ENCODE results near the gene KDM8. TPM values are rescaled to one million over a fixed set of nuclear protein-coding genes. Genes with fewer than 3 reads are reported as not detected.

The KDM8 gene
- total RNA-seq, 2 experiments from 2014 or later = 14.8 to 18.2 TPM

GRCh38 chr16:27209591-27209990, 6.3 kb downstream of the KDM8 start:
- no peak for DNase-seq
- no peak for ATAC-seq
- Mint-ChIP-seq H3K36me3 (peaks cover 4% of the 10 kb centered on the region), H3K4me3 (no peak overlapping the region), H3K9me3 (ENCODE audit: low read depth) (no peaks in the 10 kb centered on the region), H3K27me3 (no peaks in the 10 kb centered on the region), H3K27ac (no peak overlapping the region), H3K4me1 (peaks cover 12% of the 10 kb centered on the region)
- CTCF ChIA-PET = interaction anchor here (1.2 to 1.6 kb wide), 4 partner anchors 21 to 54 kb away, joined by 3 to 6 read pairs (median 4); no protein-coding TSS in a partner anchor

DNA sequence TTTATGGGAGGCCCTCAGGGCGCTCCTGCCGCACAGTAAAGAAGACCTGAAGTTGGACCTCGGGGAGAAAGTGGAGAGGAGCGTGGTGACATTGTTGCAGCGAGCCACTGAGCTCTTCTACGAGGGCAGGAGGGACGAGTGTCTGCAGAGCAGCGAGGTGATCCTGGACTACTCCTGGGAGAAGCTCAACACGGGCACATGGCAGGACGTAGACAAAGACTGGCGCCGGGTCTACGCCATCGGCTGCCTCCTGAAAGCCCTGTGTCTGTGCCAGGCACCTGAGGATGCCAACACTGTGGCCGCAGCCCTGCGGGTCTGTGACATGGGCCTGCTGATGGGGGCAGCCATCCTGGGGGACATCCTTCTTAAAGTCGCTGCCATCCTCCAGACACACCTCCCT, 6.8 kb downstream of the KDM8 start:
- CTCF ChIA-PET = interaction anchor here (1.2 to 1.6 kb wide), 4 partner anchors 20 to 55 kb away, joined by 3 to 6 read pairs (median 4); no protein-coding TSS in a partner anchor
- H3K27ac Mint-ChIP-seq = no peak overlapping the region
- no peaks in the 10 kb centered on the region for H3K9me3 Mint-ChIP-seq (ENCODE audit: low read depth)
- no peaks in the 10 kb centered on the region for H3K27me3 Mint-ChIP-seq
- H3K36me3 Mint-ChIP-seq = peaks cover 5% of the 10 kb centered on the region
- peaks cover 9% of the 10 kb centered on the region for H3K4me1 Mint-ChIP-seq
- DNase-seq (no peak), ATAC-seq (no peak)
- no peak overlapping the region for H3K4me3 Mint-ChIP-seq

DNA sequence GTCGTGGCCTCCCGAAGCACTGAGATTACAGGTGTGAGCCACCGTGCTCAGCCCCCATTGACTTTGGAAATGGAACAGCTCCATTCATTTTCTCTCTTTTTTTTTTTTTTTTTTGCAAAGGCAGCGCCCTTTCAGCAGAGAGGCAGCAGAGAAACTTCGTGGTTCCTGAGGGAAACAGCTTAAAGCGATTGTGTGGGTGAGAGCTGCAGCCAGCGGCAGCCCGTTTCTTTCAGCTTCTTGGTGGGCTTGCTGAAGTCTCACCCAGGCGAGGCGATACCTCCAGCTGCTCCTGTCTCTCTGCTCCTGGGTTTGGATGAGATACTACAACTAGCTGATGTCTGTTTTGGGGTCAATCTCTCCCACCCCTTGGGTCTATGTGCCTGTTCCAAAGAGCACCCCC, 7.7 kb downstream of the KDM8 start:
- CTCF ChIA-PET = interaction anchor here (0.9 to 1.6 kb wide), 3 partner anchors 31 to 216 kb away, joined by 3 read pairs; no protein-coding TSS in a partner anchor
- peaks cover 4% of the 10 kb centered on the region for H3K36me3 Mint-ChIP-seq
- H3K4me3 Mint-ChIP-seq = no peak overlapping the region
- H3K27me3 Mint-ChIP-seq = no peaks in the 10 kb centered on the region
- H3K9me3 Mint-ChIP-seq (ENCODE audit: low read depth) = no peaks in the 10 kb centered on the region
- no peak for DNase-seq
- no peak for ATAC-seq
- peak overlapping the region; percentile 36 for H3K27ac Mint-ChIP-seq
- H3K4me1 Mint-ChIP-seq = peaks cover 6% of the 10 kb centered on the region

- CTCF ChIA-PET = interaction anchor here (3.3 kb wide), 1 partner anchor 35 kb away, joined by 11 read pairs; no protein-coding TSS in a partner anchor
- H3K27ac Mint-ChIP-seq = no peak overlapping the region
- H3K27me3 Mint-ChIP-seq = no peaks in the 10 kb centered on the region
- H3K36me3 Mint-ChIP-seq = peaks cover 3% of the 10 kb centered on the region
- DNase-seq = no peak
- H3K4me1 Mint-ChIP-seq = peaks cover 6% of the 10 kb centered on the region
- no peaks in the 10 kb centered on the region for H3K9me3 Mint-ChIP-seq (ENCODE audit: low read depth)
- no peak overlapping the region for H3K4me3 Mint-ChIP-seq
- no peak for ATAC-seq
These were observed 11.0 kb downstream of the KDM8 start for GRCh38 chr16:27214084-27214961.

- Mint-ChIP-seq H3K36me3 (peaks cover 3% of the 10 kb centered on the region), H3K4me1 (peaks cover 6% of the 10 kb centered on the region), H3K27me3 (no peaks in the 10 kb centered on the region), H3K27ac (no peak overlapping the region), H3K4me3 (no peak overlapping the region), H3K9me3 (ENCODE audit: low read depth) (no peaks in the 10 kb centered on the region)
- ATAC-seq (no peak), DNase-seq (no peak)
- CTCF ChIA-PET = interaction anchor here (3.3 kb wide), 1 partner anchor 36 kb away, joined by 11 read pairs; no protein-coding TSS in a partner anchor
These were observed 12.3 kb downstream of the KDM8 start for GRCh38 chr16:27215660-27216059.

DNA sequence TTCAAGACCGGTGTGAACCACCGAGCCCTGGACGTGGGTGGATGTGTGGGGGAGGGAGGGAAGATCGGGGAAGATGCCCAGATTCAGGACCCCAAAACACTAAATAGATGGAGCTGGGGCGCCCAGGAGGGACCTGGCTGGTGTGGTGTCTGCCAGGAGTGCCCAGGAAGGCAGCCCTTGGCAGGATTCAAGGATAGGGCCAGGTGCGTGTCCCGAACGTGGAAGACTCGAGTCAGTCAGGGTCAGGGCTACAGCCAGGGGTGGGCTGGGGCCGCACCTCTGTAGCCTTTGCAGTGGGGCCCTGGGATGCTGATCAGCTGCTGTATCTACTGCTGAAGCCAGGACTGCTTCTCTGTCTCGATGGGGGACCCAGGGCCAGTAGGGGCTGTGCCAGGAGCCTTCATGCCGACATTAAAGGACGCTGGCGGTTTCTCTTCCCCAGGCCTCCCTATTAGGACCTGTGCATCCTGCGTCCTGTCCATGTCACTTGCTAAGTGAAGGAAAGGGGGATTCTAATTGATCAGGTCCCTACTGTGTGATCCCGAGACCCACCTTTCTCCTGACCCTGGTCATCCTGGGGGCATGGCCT, 13.1 kb downstream of the KDM8 start:
- no peaks in the 10 kb centered on the region for H3K4me1 Mint-ChIP-seq
- H3K9me3 Mint-ChIP-seq (ENCODE audit: low read depth) = no peaks in the 10 kb centered on the region
- no peak overlapping the region for H3K27ac Mint-ChIP-seq
- no peak overlapping the region for H3K4me3 Mint-ChIP-seq
- DNase-seq (no peak), ATAC-seq (no peak)
- CTCF ChIA-PET = interaction anchor here (3.3 kb wide), 1 partner anchor 37 kb away, joined by 11 read pairs; no protein-coding TSS in a partner anchor
- peaks cover 3% of the 10 kb centered on the region for H3K36me3 Mint-ChIP-seq
- H3K27me3 Mint-ChIP-seq = no peaks in the 10 kb centered on the region

GRCh38 chr16:27217256-27217655, 13.9 kb downstream of the KDM8 start:
- Mint-ChIP-seq H3K27me3 (no peaks in the 10 kb centered on the region), H3K4me3 (no peak overlapping the region), H3K27ac (no peak overlapping the region), H3K4me1 (no peaks in the 10 kb centered on the region), H3K36me3 (peaks cover 3% of the 10 kb centered on the region), H3K9me3 (ENCODE audit: low read depth) (no peaks in the 10 kb centered on the region)
- ATAC-seq (no peak), DNase-seq (no peak)
- CTCF ChIA-PET = interaction anchor here (1.4 to 3.3 kb wide), 2 partner anchors 18 to 38 kb away, joined by 4 to 11 read pairs; no protein-coding TSS in a partner anchor

- ATAC-seq (no peak), DNase-seq (no peak)
- Mint-ChIP-seq H3K4me1 (peaks cover under 1% of the 10 kb centered on the region), H3K4me3 (no peak overlapping the region), H3K27me3 (no peaks in the 10 kb centered on the region), H3K27ac (no peak overlapping the region), H3K36me3 (peaks cover 3% of the 10 kb centered on the region), H3K9me3 (ENCODE audit: low read depth) (no peaks in the 10 kb centered on the region)
- CTCF ChIA-PET = interaction anchor here (1.4 kb wide), 1 partner anchor 16 kb away, joined by 4 read pairs; no protein-coding TSS in a partner anchor
These were observed 15.4 kb downstream of the KDM8 start for GRCh38 chr16:27218756-27219155.

GRCh38 chr16:27219161-27219560, 15.8 kb downstream of the KDM8 start:
- H3K36me3 Mint-ChIP-seq = peaks cover 3% of the 10 kb centered on the region
- peaks cover 3% of the 10 kb centered on the region for H3K4me1 Mint-ChIP-seq
- no peaks in the 10 kb centered on the region for H3K27me3 Mint-ChIP-seq
- ATAC-seq = no peak
- H3K4me3 Mint-ChIP-seq = no peak overlapping the region
- no peak for DNase-seq
- CTCF ChIA-PET = no interaction called here
- H3K27ac Mint-ChIP-seq = no peak overlapping the region
- H3K9me3 Mint-ChIP-seq (ENCODE audit: low read depth) = no peaks in the 10 kb centered on the region

DNA sequence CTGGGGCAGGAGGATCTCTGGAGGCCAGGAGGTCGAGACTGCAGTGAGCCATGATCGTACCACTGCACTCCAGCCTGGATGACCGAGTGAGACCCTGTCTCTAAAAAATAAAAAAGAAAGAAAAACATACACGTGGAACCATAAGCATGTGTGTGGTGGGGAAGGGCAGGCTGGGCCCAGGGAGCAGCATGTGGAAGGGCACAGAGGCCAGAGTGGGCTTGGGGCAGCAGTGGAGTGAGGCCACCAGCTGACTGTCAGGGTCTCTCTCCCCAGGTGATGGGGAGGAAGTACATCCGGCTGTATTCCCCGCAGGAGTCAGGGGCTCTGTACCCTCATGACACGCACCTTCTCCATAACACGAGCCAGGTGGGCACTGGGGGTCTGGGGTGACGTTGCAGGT, 16.8 kb downstream of the KDM8 start:
- no peak overlapping the region for H3K27ac Mint-ChIP-seq

GRCh38 chr16:27220527-27220926, 17.2 kb downstream of the KDM8 start:
- Mint-ChIP-seq H3K27ac (no peak overlapping the region), H3K4me1 (peaks cover 4% of the 10 kb centered on the region), H3K4me3 (no peak overlapping the region), H3K36me3 (peaks cover 4% of the 10 kb centered on the region), H3K27me3 (no peaks in the 10 kb centered on the region), H3K9me3 (ENCODE audit: low read depth) (no peaks in the 10 kb centered on the region)
- DNase-seq = no peak
- CTCF ChIA-PET = interaction anchor here (1.4 to 1.9 kb wide), 2 partner anchors 15 to 100 kb away, joined by 3 to 10 read pairs; no protein-coding TSS in a partner anchor
- no peak for ATAC-seq

More for the DNA sequence above, 16.8 kb downstream of the KDM8 start:
- Mint-ChIP-seq H3K4me3 (no peak overlapping the region), H3K36me3 (peaks cover 4% of the 10 kb centered on the region), H3K4me1 (peaks cover 3% of the 10 kb centered on the region), H3K9me3 (ENCODE audit: low read depth) (no peaks in the 10 kb centered on the region), H3K27me3 (no peaks in the 10 kb centered on the region)
- CTCF ChIA-PET = no interaction called here
- ATAC-seq = no peak
- no peak for DNase-seq

- ATAC-seq (no peak), DNase-seq (no peak)
- peaks cover 4% of the 10 kb centered on the region for H3K36me3 Mint-ChIP-seq
- CTCF ChIA-PET = interaction anchor here (1.4 to 1.9 kb wide), 3 partner anchors 10 to 100 kb away, joined by 3 to 10 read pairs (median 10); no protein-coding TSS in a partner anchor
- H3K4me1 Mint-ChIP-seq = peaks cover 8% of the 10 kb centered on the region
- H3K27ac Mint-ChIP-seq = no peak overlapping the region
- no peaks in the 10 kb centered on the region for H3K9me3 Mint-ChIP-seq (ENCODE audit: low read depth)
- H3K27me3 Mint-ChIP-seq = no peaks in the 10 kb centered on the region
- H3K4me3 Mint-ChIP-seq = no peak overlapping the region
These were observed 17.7 kb downstream of the KDM8 start for GRCh38 chr16:27220991-27221390.

- no peak for DNase-seq
- H3K9me3 Mint-ChIP-seq (ENCODE audit: low read depth) = no peaks in the 10 kb centered on the region
- peaks cover 8% of the 10 kb centered on the region for H3K36me3 Mint-ChIP-seq
- no peaks in the 10 kb centered on the region for H3K27me3 Mint-ChIP-seq
- no peak overlapping the region for H3K27ac Mint-ChIP-seq
- CTCF ChIA-PET = interaction anchor here (0.7 to 1.9 kb wide), 5 partner anchors 10 to 146 kb away, joined by 3 to 10 read pairs (median 6); no protein-coding TSS in a partner anchor
- peaks cover 14% of the 10 kb centered on the region for H3K4me1 Mint-ChIP-seq
- no peak overlapping the region for H3K4me3 Mint-ChIP-seq
- no peak for ATAC-seq
These were observed 18.4 kb downstream of the KDM8 start for GRCh38 chr16:27221576-27222248.

Measured in activated CD8-positive, alpha-beta memory T cell treated with anti-CD3 and anti-CD28 coated beads, Interleukin-2, amount 10 ng/mL, durations not matched to agents 7 days and 5 days (primary cell).